HG03432 (cell line): Measurements from ENCODE around the gene SYNGR1.
"Not testable (repeated sequence)": the region's sequence is repeated elsewhere in the genome, so short reads cannot be mapped to it uniquely, and the experiment has no call there.

ENCODE experiments used
- ATAC-seq: cut with Tn5 transposase; IDR thresholded peaks from one replicate; pipeline ENCODE4 v1.9.1; 2021; ENCODE audit warnings: mild to moderate bottlenecking, moderate library complexity; ENCODE audit not compliant: unreplicated experiment

Gene SYNGR1

GRCh38 chr22:39350757-39351688, 1.2 kb downstream of the SYNGR1 start:
- peak; percentile 8 for ATAC-seq

- ATAC-seq: peak; percentile 40
These were observed 2.0 kb downstream of the SYNGR1 start for GRCh38 chr22:39351689-39352214.

GRCh38 chr22:39352306-39352891, 2.6 kb downstream of the SYNGR1 start:
- ATAC-seq: no peak

GRCh38 chr22:39353346-39353745, 3.6 kb downstream of the SYNGR1 start:
- ATAC-seq: no peak

- ATAC-seq: no peak
These were observed 5.3 kb downstream of the SYNGR1 start for GRCh38 chr22:39355080-39355479.

- not testable (repeated sequence) for ATAC-seq
These were observed 6.0 kb downstream of the SYNGR1 start for GRCh38 chr22:39355805-39356204.

- ATAC-seq: no peak
These were observed 6.7 kb downstream of the SYNGR1 start for GRCh38 chr22:39356464-39356863.

GRCh38 chr22:39357110-39358108, 7.6 kb downstream of the SYNGR1 start:
- ATAC-seq: not testable (repeated sequence)

GRCh38 chr22:39358197-39358596, 8.4 kb downstream of the SYNGR1 start:
- ATAC-seq: not testable (repeated sequence)

GRCh38 chr22:39359659-39360195, 9.9 kb downstream of the SYNGR1 start:
- no peak for ATAC-seq

- ATAC-seq: no peak
These were observed 10.5 kb downstream of the SYNGR1 start for GRCh38 chr22:39360242-39360641.

- ATAC-seq: no peak
These were observed 11.1 kb downstream of the SYNGR1 start for GRCh38 chr22:39360674-39361413.

GRCh38 chr22:39361496-39361895, 11.7 kb downstream of the SYNGR1 start:
- ATAC-seq: no peak

GRCh38 chr22:39362271-39362670, 12.5 kb downstream of the SYNGR1 start:
- ATAC-seq: no peak

- ATAC-seq: no peak
These were observed 13.1 kb downstream of the SYNGR1 start for GRCh38 chr22:39362932-39363331.

- ATAC-seq: no peak
These were observed 14.1 kb downstream of the SYNGR1 start for GRCh38 chr22:39363751-39364515.

- ATAC-seq: no peak
These were observed 15.1 kb downstream of the SYNGR1 start for GRCh38 chr22:39364714-39365491.

GRCh38 chr22:39365492-39365780, 15.6 kb downstream of the SYNGR1 start:
- no peak for ATAC-seq
